Upper lobe of right lung (tissue), 1 donor: ENCODE data around the gene TRPC6. TPM values are rescaled to one million over a fixed set of nuclear protein-coding genes. Genes with fewer than 3 reads are reported as not detected.

ENCODE experiments used
- ATAC-seq: fragments of 200-7000 bp; cut with Tn5 transposase; one replicate; pipeline ENCODE4 v1.9.1; 2020; ENCODE audit warnings: mild to moderate bottlenecking, moderate library complexity
- DNase-seq: peaks from one replicate; pipeline ENCODE4 v3.0.0-alpha.2; 2020
- H3K27ac ChIP-seq: fragments of 200-600 bp; one replicate; pipeline ENCODE4 v1.8.0; 2022
- H3K27me3 ChIP-seq: fragments of 200-600 bp; one replicate; pipeline ENCODE4 v1.8.0; 2022; ENCODE audit warnings: mild to moderate bottlenecking
- H3K36me3 ChIP-seq: fragments of 200-600 bp; one replicate; pipeline ENCODE4 v1.8.0; 2022
- H3K4me1 ChIP-seq: fragments of 200-600 bp; one replicate; pipeline ENCODE4 v1.8.0; 2022
- H3K4me3 ChIP-seq: fragments of 200-600 bp; one replicate; pipeline ENCODE4 v1.8.0; 2022; ENCODE audit warnings: mild to moderate bottlenecking
- H3K9me3 ChIP-seq: fragments of 200-600 bp; one replicate; pipeline ENCODE4 v1.8.0; 2022
- intact Hi-C: fragments of 100-400 bp; cut with DNase I; formaldehyde crosslinking; loops from one replicate; pipeline ENCODE4 v1.11.0; 2022
- total RNA-seq: library from RNA; stranded (reverse); fragmentation: NEBNext Ultra II Directional; extraction: Animal tissue kit (Norgen Biotek cat#: 25700); gene quantifications from one replicate; pipeline ENCODE4 v1.2.1, GENCODE V29; 2021
- TF ChIP-seq, protein P1 (sequence below): fragments of 200-600 bp; IDR thresholded peaks from one replicate; pipeline ENCODE4 v1.8.0; 2022; ENCODE audit warnings: antibody characterized with exemption
- donor health status: DM: no; HTN: yes; CAD: no; lungs with severe emphysema.

The TRPC6 gene
- total RNA-seq, 1 donor from 2014 or later, result 17.3 TPM

- Histone ChIP-seq H3K9me3 (no peaks in the 10 kb centered on the region), H3K4me3 (no peak overlapping the region), H3K27me3 (no peaks in the 10 kb centered on the region), H3K36me3 (no peaks in the 10 kb centered on the region), H3K4me1 (no peaks in the 10 kb centered on the region), H3K27ac (no peak overlapping the region)
- intact Hi-C loops, result no loop called here
- TF ChIP-seq, protein P1, sequence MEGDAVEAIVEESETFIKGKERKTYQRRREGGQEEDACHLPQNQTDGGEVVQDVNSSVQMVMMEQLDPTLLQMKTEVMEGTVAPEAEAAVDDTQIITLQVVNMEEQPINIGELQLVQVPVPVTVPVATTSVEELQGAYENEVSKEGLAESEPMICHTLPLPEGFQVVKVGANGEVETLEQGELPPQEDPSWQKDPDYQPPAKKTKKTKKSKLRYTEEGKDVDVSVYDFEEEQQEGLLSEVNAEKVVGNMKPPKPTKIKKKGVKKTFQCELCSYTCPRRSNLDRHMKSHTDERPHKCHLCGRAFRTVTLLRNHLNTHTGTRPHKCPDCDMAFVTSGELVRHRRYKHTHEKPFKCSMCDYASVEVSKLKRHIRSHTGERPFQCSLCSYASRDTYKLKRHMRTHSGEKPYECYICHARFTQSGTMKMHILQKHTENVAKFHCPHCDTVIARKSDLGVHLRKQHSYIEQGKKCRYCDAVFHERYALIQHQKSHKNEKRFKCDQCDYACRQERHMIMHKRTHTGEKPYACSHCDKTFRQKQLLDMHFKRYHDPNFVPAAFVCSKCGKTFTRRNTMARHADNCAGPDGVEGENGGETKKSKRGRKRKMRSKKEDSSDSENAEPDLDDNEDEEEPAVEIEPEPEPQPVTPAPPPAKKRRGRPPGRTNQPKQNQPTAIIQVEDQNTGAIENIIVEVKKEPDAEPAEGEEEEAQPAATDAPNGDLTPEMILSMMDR, result no peak
- ATAC-seq (no peak), DNase-seq (no peak)
Measured at GRCh38 chr11:101453682-101454081, 130.1 kb downstream of the TRPC6 start.

DNA sequence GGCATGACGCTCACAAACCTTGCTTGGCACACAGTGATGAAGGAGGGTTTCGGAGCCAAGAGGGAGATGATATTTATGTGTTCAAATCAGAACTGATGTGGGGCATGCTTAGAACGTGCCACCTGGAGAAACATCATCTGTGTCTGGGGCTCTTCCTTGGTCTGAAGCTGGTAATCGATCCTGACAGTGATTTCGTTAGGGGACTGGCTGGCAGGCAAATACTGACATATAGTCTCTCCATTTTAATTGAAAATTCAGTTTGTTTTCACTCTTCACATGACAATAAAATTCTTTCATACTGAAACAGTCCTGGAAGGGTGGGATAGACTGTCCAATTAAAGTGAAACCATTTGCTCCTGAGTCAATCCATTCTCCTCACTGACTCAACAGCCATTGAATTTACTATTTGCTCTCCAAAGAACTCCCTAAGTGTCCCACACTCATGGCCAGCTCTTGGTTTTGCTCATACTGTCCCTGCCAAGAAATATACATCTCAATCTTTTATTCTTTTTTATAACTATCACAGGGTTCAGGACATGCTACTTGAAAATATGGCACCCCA is 134.8 kb downstream of the TRPC6 start:
- Histone ChIP-seq H3K27me3 (no peaks in the 10 kb centered on the region), H3K4me3 (no peak overlapping the region), H3K9me3 (no peaks in the 10 kb centered on the region), H3K36me3 (no peaks in the 10 kb centered on the region), H3K4me1 (peaks cover 5% of the 10 kb centered on the region), H3K27ac (no peak overlapping the region)
- DNase-seq, result no peak
- no peak for ATAC-seq
- TF ChIP-seq, protein P1, result no peak
- intact Hi-C loops, result no loop called here

GRCh38 chr11:101446726-101447125 is 137.1 kb downstream of the TRPC6 start:
- H3K27me3 ChIP-seq, result no peaks in the 10 kb centered on the region
- no peak overlapping the region for H3K4me3 ChIP-seq
- intact Hi-C loops, result no loop called here
- peaks cover 20% of the 10 kb centered on the region for H3K4me1 ChIP-seq
- TF ChIP-seq, protein P1, result no peak
- no peak overlapping the region for H3K27ac ChIP-seq
- DNase-seq (no peak), ATAC-seq (no peak)
- H3K36me3 ChIP-seq, result no peaks in the 10 kb centered on the region
- H3K9me3 ChIP-seq, result no peaks in the 10 kb centered on the region

- ATAC-seq, result no peak
- TF ChIP-seq, protein P1, result no peak
- no peak for DNase-seq
- peaks cover 24% of the 10 kb centered on the region for H3K4me1 ChIP-seq
- H3K9me3 ChIP-seq, result no peaks in the 10 kb centered on the region
- H3K27ac ChIP-seq, result no peak overlapping the region
- no peak overlapping the region for H3K4me3 ChIP-seq
- intact Hi-C loops, result no loop called here
- no peaks in the 10 kb centered on the region for H3K27me3 ChIP-seq
- no peaks in the 10 kb centered on the region for H3K36me3 ChIP-seq
Measured at GRCh38 chr11:101446238-101446637, 137.6 kb downstream of the TRPC6 start.

- H3K27ac ChIP-seq, result no peak overlapping the region
- DNase-seq, result no peak
- intact Hi-C loops, result no loop called here
Measured at GRCh38 chr11:101445761-101446160, 138.0 kb downstream of the TRPC6 start.

More at GRCh38 chr11:101445761-101446160, 138.0 kb downstream of the TRPC6 start:
- no peak overlapping the region for H3K4me3 ChIP-seq
- H3K27me3 ChIP-seq, result no peaks in the 10 kb centered on the region
- H3K4me1 ChIP-seq, result peaks cover 25% of the 10 kb centered on the region
- H3K36me3 ChIP-seq, result no peaks in the 10 kb centered on the region
- no peaks in the 10 kb centered on the region for H3K9me3 ChIP-seq
- ATAC-seq, result no peak
- TF ChIP-seq, protein P1, result no peak
